Measurements from ENCODE around the gene FPR3. TPM values are rescaled to one million over a fixed set of nuclear protein-coding genes. Genes with fewer than 3 reads are reported as not detected.
"Not testable (repeated sequence)": the region's sequence is repeated elsewhere in the genome, so short reads cannot be mapped to it uniquely, and the experiment has no call there.

Gene FPR3
- total RNA-seq, 1 donor from 2014 or later: under 0.01 TPM

DNA sequence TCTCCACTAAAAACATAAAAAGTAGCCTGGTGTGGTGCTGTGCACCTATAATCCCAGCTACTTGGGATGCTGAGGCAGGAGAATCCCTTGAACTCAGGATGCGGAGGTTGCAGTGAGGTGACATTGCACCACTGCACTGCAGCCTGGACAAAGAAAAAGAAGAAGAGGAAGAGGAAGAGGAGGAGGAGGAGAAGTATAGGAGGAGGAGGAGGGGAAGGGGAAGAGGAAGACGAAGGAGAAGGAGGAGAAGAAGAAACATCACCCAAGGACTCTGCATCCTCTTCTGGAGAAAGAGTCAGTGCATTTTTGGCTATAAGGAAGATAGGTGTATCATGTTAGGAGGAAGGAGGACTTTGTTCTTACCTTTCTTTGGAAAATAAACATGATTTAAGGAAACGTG lies 13.0 kb upstream of the FPR3 start:
- FAIRE-seq: no peak
- DNase-seq (ENCODE audit: low spot score in 2 of 2): no peak

DNA sequence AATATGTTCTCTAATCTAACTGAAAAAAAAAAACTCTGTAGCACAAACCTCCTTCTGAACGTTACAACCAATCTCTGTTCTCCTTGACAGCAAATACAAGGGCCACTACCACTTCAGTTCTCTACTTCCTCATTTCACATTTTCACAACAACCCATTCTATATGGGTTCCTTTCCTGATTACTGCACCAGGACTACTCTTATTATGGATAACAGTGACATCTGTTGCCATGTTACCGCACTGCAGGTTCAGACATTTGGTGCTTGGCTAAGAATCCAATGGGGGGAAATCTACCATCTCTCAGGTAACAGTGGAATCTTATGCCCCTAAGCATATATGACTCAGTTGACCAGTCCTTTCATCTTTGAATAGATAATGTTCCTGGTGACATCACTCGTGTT lies 11.6 kb upstream of the FPR3 start:
- DNase-seq (ENCODE audit: low spot score in 2 of 2) (no peak), FAIRE-seq (no peak)

DNA sequence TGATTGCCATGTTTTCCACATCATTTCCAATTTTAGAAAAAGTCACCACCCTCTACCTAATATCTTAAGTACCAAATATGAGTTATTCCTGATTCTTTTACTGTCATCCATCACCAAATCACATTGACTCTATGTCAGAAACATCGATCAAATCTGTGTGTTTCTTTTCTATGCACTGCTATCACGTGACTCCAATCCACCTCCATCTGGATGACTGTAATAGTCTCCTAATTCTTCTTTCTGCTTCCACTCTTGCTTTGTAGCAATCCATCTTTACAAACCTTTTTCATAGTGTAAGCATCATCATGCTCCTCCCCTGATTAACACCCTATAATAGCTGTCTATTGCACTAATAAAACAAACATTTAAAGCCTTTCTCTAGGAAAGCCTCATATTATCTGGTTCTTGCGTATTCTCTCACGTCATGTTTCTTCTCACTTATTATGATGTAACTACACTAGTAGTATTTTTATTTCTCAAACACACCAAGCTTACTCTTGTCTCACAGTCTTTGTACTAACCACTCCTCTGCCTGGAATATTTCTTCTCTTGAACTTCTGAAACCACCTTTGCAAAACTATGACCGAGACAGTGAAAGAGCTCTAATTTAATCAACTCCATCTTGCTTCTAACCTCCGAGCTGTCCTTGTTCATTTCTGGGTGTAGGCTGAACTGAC lies 10.7 kb upstream of the FPR3 start:
- no peak for DNase-seq (ENCODE audit: low spot score in 2 of 2)
- FAIRE-seq: no peak

DNA sequence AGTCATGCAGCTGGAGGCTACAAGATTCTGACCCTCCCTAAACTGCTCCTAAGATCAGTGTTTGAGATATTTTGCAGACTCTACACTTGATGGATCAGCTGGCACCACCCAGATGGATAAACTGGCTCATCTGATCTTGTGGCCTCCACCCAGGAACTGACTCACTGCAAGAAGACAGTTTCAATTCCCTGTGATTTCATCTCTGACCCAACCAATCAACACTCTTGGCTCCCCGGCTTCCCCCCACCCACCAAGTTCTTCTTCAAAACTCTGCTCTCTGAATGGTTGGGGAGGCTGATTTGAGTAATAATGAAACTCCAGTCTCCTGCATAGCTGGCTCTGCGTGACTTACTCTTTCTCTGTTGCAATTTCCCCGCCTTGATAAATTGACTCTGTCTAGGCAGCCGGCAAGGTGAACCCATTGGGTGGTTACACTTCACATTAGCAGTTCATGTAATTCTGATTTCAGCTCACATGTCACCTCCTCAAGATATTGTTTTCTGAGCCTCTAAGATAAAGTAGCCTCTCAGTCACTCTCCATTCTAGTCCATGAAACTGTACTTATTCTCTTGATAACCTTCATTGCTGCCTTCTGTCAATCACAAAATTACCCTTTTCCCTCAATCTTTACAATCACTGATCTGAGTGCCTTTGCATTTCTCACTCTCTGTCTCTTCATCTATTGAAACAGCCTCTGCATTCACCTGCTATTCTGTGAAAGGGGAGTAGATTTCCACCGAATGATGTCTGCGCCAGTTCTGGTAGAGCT lies 9.9 kb upstream of the FPR3 start:
- FAIRE-seq (no peak), DNase-seq (ENCODE audit: low spot score in 2 of 2) (no peak)

DNA sequence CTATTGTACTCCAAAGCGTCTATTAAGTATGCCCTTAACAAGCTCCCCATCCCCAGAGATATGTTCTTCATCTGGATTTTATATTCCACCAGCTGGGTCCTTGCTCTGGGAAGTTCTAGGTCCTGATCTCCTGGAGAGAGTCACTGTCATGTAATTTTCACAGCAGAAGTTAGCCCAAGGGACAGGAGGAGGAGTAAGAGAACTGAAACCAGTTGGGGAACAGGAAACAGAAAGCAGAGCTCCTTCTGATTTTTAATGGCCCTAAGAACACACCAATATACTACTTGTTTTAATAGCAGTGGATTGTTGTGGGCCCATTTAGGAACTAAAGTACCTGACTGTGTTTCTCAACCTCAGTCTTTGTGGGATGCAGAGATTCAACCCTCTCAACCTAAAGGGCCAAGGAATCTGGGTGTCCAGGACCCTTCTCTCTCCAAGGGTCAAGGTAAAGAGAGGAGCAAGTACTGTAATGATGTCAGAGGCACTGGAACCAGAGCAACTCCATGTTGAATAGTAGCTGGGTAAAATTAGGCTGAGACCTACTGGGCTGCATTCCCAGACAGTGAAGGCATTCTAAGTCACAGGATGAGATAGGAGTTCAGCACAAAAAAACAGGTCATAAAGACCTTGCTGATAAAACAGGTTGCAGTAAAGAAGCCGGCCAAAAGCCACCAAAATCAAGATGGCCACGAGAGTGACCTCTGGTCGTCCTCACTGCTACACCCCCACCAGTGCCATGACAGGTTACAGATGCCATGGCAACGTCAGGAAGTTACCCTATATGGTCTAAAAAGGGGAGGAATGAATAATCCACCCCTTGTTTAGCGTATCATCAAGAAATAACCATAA lies 8.1 kb upstream of the FPR3 start:
- no peak for DNase-seq (ENCODE audit: low spot score in 2 of 2)
- no peak for FAIRE-seq

DNA sequence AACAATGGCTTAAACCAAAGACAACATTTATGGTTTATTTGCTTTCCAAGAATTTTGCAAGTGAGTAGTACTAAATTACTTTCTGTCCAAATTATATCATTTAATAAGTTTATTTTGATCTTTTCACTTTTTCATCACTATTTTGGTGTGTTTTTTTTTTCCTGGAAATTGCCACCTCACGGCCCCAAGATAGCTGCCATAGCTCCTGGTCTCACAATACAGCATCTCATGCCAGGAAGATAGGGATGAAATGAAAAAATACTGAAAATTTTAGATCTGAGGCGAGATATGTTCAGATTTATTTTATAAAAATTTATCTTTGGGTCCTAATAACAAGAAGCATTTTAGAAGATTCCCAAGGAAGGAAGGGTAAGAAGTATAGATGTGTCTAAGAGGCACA lies 6.9 kb upstream of the FPR3 start:
- no peak for FAIRE-seq
- DNase-seq (ENCODE audit: low spot score in 2 of 2): no peak

DNA sequence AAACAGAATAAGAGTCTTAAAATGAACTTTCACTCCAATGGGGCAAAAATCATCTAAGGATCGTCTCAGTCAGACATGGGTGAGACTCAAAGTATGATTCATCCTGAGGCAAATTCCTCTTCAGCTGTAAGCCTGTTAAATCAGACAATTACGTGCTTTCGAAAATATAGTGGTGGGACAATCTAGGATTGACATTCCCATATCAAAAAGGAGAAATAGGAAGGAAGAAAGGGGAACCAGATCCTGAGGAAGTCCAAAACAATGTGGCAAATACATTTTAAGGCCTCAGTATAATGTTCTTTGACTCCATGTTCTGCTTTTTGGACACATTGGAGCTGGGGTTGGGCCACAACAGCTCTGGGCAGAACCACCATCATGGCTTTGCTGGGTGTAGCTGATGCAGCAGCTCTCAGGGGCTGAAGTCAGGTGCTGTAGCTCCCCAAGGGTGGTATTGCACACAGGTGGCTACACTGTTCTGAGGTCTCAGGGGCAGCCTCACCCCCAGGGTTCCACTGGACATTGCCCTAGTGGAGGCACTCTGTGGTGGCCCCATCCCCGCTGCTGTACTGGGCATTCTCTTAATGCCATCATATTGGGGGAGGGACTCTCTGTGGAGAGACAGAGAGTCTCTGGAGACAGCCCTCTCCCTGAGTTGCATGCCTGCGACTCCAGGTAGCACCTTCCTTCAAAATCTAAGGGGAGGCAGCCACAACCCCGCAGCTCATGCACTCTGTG lies 5.7 kb upstream of the FPR3 start:
- DNase-seq (ENCODE audit: low spot score in 2 of 2): no peak
- no peak for FAIRE-seq

DNA sequence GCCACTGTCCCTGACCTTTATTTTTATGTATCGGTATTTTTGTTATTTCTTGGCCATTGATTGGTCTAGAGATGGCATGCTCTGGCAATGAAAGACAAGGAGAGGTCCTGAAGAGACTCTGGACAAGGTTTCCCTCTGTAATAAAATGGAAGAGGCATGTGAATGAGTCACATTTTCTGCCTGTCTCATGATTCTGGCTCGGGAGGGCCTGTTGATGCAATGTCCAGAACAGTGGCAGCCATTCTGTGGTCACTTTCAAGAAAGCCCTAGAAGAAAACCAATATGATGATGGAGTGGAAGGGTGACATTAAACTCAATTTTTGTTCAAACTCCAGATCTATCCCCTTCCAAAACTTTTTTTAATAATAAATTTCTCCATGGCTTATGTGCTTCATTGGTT lies 2.0 kb upstream of the FPR3 start:
- no peak for DNase-seq (ENCODE audit: low spot score in 2 of 2)
- no peak for FAIRE-seq

DNA sequence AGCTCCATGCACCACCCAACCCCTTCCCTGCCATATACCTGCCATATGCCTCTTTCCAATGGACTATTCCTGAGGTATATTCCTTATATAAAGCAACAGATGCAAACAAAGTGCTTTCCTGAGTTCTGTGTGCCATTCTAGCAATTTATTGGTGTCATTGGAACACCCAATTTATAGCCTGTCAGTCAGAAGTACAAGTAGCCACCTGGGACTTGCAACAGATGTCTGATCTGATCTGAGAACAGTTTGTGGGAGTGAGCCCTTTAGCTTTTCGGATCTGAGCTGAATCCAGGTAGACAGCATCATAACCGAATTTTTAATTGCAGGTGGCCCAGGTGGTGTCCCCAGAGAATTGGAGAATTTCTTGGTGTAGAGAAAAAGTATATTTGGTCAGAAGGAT lies 963 bp upstream of the FPR3 start:
- FAIRE-seq: no peak
- no peak for DNase-seq (ENCODE audit: low spot score in 2 of 2)

DNA sequence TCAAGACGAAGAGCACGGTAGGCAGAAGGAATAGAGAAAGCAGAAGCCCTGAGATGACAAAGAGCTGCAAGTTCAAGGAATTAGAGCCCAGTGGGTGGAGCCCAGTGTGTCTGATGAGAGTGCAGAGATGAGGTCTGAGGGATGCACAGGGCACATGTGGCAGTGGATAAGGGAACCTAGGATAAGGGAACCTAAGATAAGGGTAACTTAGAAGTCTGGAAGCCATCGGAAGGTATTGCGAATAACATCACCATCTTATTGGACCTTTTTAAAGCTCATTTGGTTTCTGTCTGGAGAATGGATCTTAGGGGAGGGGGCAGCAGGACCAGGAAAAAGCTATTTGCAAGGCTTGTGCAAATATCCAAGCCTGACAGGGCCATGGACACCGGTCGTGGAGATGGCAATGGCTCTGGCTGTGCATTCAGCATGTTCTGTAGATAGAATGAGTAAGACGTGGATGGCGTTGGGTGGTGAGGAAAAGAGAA lies 1.3 kb downstream of the FPR3 start:
- no peak for FAIRE-seq
- DNase-seq (ENCODE audit: low spot score in 2 of 2): no peak

DNA sequence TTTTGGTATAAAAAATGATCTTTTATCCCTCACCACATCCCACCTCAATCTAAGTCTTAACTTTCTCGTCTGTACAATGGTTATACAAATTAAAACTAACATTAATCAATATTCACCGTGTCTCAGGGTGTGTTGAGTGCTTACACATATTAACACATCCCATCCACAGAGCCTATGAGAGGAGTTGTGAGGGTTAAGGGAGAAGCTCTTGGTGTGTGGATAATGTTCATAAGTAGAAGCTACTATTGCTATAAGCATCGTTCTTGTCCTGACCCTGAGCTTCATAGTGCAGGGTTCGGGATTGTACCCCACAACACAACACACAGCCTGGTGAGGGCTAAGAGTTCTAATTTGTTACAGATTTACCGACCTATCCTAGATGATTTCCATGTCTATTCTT lies 2.5 kb downstream of the FPR3 start:
- FAIRE-seq (no peak), DNase-seq (ENCODE audit: low spot score in 2 of 2) (no peak)

DNA sequence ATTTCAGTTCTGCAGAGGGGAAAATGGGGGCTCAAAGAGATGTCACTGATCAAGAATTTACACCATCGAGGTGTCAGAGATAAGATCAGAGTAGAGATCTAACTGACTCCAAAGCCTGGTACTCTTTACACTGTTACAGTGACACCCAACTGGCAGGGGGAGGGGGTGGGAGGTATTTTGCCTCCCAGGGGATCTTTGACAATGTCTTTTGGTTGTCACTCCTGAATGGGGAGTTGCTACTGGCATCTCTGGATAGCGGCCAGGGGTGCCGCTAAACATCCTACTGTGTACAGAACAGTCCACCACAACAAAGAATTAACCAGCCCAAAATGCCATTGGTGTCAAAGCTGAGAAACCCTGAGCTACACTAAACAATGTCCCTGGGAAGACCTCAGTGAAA lies 3.1 kb downstream of the FPR3 start:
- no peak for FAIRE-seq
- no peak for DNase-seq (ENCODE audit: low spot score in 2 of 2)

DNA sequence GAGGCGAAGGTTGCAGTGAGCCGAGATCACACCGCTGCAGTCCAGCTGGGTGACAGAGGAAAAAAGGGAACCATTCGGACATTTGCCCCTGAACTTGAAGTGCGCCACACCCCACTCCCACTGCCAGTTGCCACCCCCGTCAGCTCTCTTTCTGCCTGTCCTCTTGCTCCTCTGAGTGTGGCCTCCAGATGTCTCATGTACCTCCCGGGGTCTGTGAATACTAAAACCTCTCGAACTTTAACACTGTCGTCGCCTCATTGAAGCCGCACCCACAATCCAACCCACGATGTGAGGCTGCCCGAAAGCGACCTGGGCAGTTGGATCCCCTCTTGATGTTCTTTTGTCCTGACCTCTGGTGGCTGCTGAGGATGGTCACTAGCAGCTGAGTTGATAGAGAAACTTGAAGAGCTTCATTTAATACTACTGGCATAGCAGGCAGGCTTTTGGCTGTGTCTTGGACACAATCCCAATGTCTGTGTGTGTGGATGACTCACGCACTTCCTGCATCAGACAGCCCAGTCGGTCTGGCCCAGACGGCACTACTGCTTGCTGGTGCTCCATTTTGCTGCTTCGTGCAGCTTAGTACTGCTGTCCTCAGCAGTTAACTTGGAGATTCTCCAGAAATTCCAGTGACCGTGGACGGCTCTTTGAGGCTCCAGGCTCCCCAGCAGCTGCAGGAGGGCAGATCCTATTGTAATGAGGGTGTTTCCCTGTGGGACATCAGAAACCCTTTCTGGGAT lies 4.2 kb downstream of the FPR3 start:
- FAIRE-seq (no peak), DNase-seq (ENCODE audit: low spot score in 2 of 2) (peak; percentile 6 to 59)

DNA sequence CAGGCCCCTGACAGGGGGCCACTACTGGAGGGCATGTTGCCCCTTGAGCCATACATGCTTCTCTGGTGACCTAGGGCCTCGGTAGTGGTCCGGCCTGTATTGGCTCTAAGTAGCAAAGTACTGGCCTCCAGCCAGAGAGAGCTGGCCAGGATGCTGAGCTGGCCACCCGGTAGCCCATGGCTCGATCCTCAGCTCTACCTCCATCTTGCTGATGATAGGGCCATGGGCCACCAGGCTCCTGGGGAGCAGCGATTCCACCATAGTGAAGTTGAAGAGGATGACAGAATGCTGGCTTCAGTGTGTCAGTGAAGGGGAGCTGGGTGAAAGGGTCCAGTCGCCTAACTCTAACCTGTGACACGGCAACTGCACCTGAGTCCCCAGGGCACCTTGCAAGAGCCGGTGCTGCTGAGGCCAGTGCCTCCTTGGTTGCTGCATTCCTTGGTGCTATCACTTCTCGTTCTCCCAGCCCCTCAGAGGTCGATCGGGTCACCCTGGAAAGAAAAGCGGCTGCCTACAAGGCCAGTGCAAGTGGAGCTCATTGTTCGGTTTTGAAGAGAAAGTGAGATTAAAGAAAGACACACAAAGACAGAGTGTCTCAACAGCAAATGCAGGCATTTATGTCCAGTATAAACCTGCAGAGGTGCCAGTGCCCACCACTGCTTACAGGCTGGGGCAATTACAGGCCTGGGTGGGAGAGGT lies 5.0 kb downstream of the FPR3 start:
- FAIRE-seq (no peak), DNase-seq (ENCODE audit: low spot score in 2 of 2) (no peak)

DNA sequence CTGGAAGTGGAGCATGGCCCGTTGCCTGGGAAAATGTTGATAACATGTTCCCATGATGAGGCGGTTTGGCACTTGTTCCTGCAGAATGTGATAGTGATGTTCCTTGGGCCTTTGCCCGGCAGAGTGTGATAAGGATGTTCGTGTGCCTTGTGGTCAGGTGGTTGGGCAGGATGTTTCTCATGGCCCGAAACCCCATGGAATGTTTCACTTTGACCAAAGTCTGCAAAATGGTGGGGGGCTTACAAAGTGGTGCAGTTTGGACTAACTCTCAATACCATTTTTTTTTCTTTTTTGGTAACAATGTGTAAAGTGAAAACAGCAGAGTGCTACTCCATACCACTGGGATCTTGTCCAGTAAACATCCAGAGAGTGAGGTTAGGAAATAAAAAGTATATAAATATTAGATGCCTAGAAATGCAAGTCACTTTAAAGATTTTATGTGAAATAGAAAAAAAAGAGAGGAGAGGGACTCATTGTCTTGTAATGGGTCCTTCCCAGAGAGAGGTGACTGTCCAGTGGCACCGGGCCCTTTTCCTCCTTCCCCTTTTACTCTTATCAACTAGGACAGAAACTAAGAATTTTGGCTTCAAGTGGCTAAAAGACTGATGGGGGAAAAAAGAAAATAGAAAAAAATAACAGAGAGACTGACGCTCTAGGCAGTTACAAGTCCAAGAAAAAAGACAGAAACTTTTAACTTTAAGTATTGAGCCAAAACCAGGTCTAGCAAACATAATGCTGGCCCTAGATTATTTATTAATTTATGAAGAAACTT lies 5.7 kb downstream of the FPR3 start:
- DNase-seq (ENCODE audit: low spot score in 2 of 2) (no peak), FAIRE-seq (no peak)

DNA sequence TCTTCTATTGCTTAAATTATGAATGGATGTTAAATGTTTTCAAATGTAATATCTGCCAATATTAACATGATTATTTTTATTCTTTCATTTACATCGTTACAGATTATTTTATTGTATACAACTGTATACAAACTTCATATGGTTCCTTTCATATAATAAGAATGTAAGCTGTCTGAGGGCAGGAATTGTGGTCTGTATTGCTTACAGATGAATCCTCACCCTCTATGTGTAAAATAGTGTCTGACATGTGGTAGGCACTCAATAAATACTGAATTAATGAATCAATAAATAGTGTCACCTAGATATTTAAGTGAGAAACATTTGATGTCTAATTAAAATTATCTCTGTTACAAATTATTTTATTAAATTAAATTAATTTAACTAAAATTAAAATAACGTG lies 7.8 kb downstream of the FPR3 start:
- FAIRE-seq (peak; percentile 49), DNase-seq (ENCODE audit: low spot score in 2 of 2) (no peak)

DNA sequence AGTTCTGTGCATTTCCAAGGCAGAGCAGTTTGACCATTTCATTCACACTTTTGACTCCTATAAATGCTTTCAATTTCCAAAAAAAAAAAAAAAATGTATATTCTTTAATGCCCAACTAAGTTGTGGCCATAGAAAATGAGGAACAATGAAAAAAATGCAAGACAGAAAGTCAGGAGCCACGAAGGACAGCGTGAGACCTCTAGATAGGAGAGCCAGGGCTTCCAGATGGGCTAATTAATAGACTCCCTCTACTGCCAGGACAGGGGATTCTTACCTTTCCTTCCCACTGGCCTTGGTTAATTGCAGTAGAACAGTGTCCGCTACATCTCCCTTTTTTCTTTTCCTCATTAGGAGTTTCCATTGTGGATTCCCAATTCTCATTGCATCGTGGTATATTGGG lies 8.6 kb downstream of the FPR3 start:
- FAIRE-seq (no peak), DNase-seq (ENCODE audit: low spot score in 2 of 2) (no peak)

DNA sequence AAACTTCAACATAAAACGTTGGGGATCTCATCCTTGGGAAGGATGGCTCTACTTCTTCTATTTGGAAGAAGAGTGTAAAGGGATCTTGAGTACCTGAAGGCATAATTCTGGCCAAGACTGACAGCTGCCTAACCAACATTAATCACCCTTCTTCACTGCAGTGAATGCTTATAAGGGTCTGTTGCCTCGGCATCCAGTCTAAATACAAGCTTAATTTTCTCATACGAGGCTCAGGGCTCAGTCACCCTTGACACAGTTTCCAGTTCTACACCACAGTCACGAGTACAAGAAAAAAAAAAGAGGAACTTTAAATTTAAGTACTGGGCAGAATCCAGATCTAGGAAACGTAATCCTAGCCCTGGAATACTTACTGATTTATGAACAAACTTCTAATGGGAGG lies 9.0 kb downstream of the FPR3 start:
- FAIRE-seq (no peak), DNase-seq (ENCODE audit: low spot score in 2 of 2) (no peak)

DNA sequence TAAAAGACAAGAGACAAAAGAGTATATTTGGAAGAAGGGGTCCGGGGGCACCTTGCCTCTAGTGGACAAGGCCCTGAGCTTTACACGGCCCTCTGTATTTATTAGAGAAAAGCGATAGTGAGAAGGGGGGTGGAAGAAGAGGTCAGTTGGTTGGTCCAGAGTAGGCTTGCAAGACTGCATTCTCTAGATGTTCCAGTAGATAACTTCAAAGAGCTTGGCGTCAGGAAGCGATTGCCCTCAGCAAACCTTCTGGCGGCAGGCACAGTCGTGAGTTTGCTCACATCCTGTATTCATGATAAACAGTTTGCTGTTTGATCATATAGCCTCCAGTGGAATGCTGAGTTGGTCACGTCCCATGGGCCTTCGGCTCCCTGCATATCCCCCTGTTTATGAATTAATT lies 9.8 kb downstream of the FPR3 start:
- not testable (repeated sequence) for DNase-seq (ENCODE audit: low spot score in 2 of 2)

More for the DNA sequence above, 9.8 kb downstream of the FPR3 start:
- not testable (repeated sequence) for FAIRE-seq

Measured in frontal cortex (tissue), 4 donors.